Right renal pelvis (tissue), 4 donors: ENCODE results near the gene PGAP2. TPM values are rescaled to one million over a fixed set of nuclear protein-coding genes. Genes with fewer than 3 reads are reported as not detected.
"Not testable (repeated sequence)": the region's sequence is repeated elsewhere in the genome, so short reads cannot be mapped to it uniquely, and the experiment has no call there.

Experiments
- DNase-seq, 4 donors: peaks; one replicate each; pipeline ENCODE4 v3.0.0-alpha.2; 2013; ENCODE audit warnings: low read depth in 4 of 4, low spot score in 3 of 4, missing footprints in 1 of 4
- polyA plus RNA-seq, 4 donors: library from polyadenylated mRNA; unstranded; fragments of 120-200 nt; gene quantifications; one replicate each; pipeline ENCODE4 v1.2.1, GENCODE V29; 2013; ENCODE audit not compliant: insufficient read length in 4 of 4

The PGAP2 gene
- polyA plus RNA-seq, 4 donors, result 33.3 to 44.2 (median 37.2) TPM

- DNase-seq, result no peak
These were observed 6.2 kb upstream of the PGAP2 start for GRCh38 chr11:3802011-3802790.

GRCh38 chr11:3803726-3804495 is 4.4 kb upstream of the PGAP2 start:
- DNase-seq, result no peak

GRCh38 chr11:3808861-3809623 is 682 bp downstream of the PGAP2 start:
- DNase-seq, result peak in 1 of 4 donors; percentile 24

GRCh38 chr11:3809624-3809928 is 1.2 kb downstream of the PGAP2 start:
- DNase-seq, result no peak

GRCh38 chr11:3810446-3810845 is 2.1 kb downstream of the PGAP2 start:
- no peak for DNase-seq

- no peak for DNase-seq
These were observed 2.6 kb downstream of the PGAP2 start for GRCh38 chr11:3810951-3811350.

- DNase-seq, result not testable (repeated sequence)
These were observed 6.5 kb downstream of the PGAP2 start for GRCh38 chr11:3814832-3815231.

- no peak for DNase-seq
These were observed 7.5 kb downstream of the PGAP2 start for GRCh38 chr11:3815845-3816244.

GRCh38 chr11:3816673-3817072 is 8.3 kb downstream of the PGAP2 start:
- no peak for DNase-seq

GRCh38 chr11:3817181-3817800 is 8.9 kb downstream of the PGAP2 start:
- no peak for DNase-seq

GRCh38 chr11:3820971-3821370 is 12.6 kb downstream of the PGAP2 start:
- DNase-seq, result no peak

- DNase-seq, result no peak
These were observed 14.0 kb downstream of the PGAP2 start for GRCh38 chr11:3822312-3822711.

GRCh38 chr11:3823303-3823702 is 14.9 kb downstream of the PGAP2 start:
- DNase-seq, result no peak

- DNase-seq, result no peak
These were observed 15.6 kb downstream of the PGAP2 start for GRCh38 chr11:3823762-3824506.

- DNase-seq, result no peak
These were observed 16.5 kb downstream of the PGAP2 start for GRCh38 chr11:3824714-3825472.

- DNase-seq, result no peak
These were observed 17.3 kb downstream of the PGAP2 start for GRCh38 chr11:3825473-3826154.

- DNase-seq, result no peak
These were observed 18.4 kb downstream of the PGAP2 start for GRCh38 chr11:3826721-3827120.

- no peak for DNase-seq
These were observed 19.2 kb downstream of the PGAP2 start for GRCh38 chr11:3827434-3828186.
